ENCODE data around the gene NUTM1. TPM values are rescaled to one million over a fixed set of nuclear protein-coding genes. Genes with fewer than 3 reads are reported as not detected.
"Not testable (repeated sequence)": the region's sequence is repeated elsewhere in the genome, so short reads cannot be mapped to it uniquely, and the experiment has no call there.

NUTM1 gene
- total RNA-seq, 2 experiments from 2014 or later, result not detected

- no peaks in the 10 kb centered on the region for H3K27me3 Mint-ChIP-seq
Observed at GRCh38 chr15:34349769-34350168, 6.7 kb downstream of the NUTM1 start.

GRCh38 chr15:34352996-34353395 lies 9.9 kb downstream of the NUTM1 start:
- not testable (repeated sequence) for H3K36me3 Mint-ChIP-seq, H3K27ac Mint-ChIP-seq

More at GRCh38 chr15:34349769-34350168, 6.7 kb downstream of the NUTM1 start:
- H3K27ac Mint-ChIP-seq, result no peak overlapping the region
- no peak overlapping the region for H3K4me3 Mint-ChIP-seq
- DNase-seq, result no peak
- H3K36me3 Mint-ChIP-seq, result peaks cover 3% of the 10 kb centered on the region
- H3K9me3 Mint-ChIP-seq, result no peaks in the 10 kb centered on the region
- H3K4me1 Mint-ChIP-seq, result no peaks in the 10 kb centered on the region

GRCh38 chr15:34353627-34354026 lies 10.5 kb downstream of the NUTM1 start:
- no peak overlapping the region for H3K27ac Mint-ChIP-seq
- H3K9me3 Mint-ChIP-seq, result no peaks in the 10 kb centered on the region
- H3K4me3 Mint-ChIP-seq, result no peak overlapping the region
- no peak for DNase-seq
- no peaks in the 10 kb centered on the region for H3K4me1 Mint-ChIP-seq
- H3K36me3 Mint-ChIP-seq, result peaks cover 3% of the 10 kb centered on the region
- H3K27me3 Mint-ChIP-seq, result no peaks in the 10 kb centered on the region

More at GRCh38 chr15:34352996-34353395, 9.9 kb downstream of the NUTM1 start:
- H3K9me3 Mint-ChIP-seq, DNase-seq, H3K27me3 Mint-ChIP-seq, H3K4me1 Mint-ChIP-seq, H3K4me3 Mint-ChIP-seq: not testable (repeated sequence)

- H3K4me1 Mint-ChIP-seq, result no peaks in the 10 kb centered on the region
- peaks cover 3% of the 10 kb centered on the region for H3K36me3 Mint-ChIP-seq
- H3K27me3 Mint-ChIP-seq, result no peaks in the 10 kb centered on the region
- no peak overlapping the region for H3K27ac Mint-ChIP-seq
- H3K9me3 Mint-ChIP-seq, result no peaks in the 10 kb centered on the region
- H3K4me3 Mint-ChIP-seq, result no peak overlapping the region
- no peak for DNase-seq
Observed at GRCh38 chr15:34354286-34354685, 11.2 kb downstream of the NUTM1 start.

GRCh38 chr15:34355241-34355640 lies 12.1 kb downstream of the NUTM1 start:
- H3K9me3 Mint-ChIP-seq, result no peaks in the 10 kb centered on the region
- H3K36me3 Mint-ChIP-seq, result peaks cover 3% of the 10 kb centered on the region
- H3K27ac Mint-ChIP-seq, result no peak overlapping the region
- no peak for DNase-seq
- no peak overlapping the region for H3K4me3 Mint-ChIP-seq
- no peaks in the 10 kb centered on the region for H3K27me3 Mint-ChIP-seq
- H3K4me1 Mint-ChIP-seq, result no peaks in the 10 kb centered on the region

- no peaks in the 10 kb centered on the region for H3K9me3 Mint-ChIP-seq
Observed at GRCh38 chr15:34357653-34358052, 14.5 kb downstream of the NUTM1 start.

GRCh38 chr15:34358367-34358766 lies 15.3 kb downstream of the NUTM1 start:
- no peak overlapping the region for H3K27ac Mint-ChIP-seq
- peaks cover 10% of the 10 kb centered on the region for H3K36me3 Mint-ChIP-seq
- H3K4me3 Mint-ChIP-seq, result no peak overlapping the region
- H3K9me3 Mint-ChIP-seq, result no peaks in the 10 kb centered on the region
- H3K4me1 Mint-ChIP-seq, result no peaks in the 10 kb centered on the region
- DNase-seq, result no peak
- no peaks in the 10 kb centered on the region for H3K27me3 Mint-ChIP-seq

More at GRCh38 chr15:34357653-34358052, 14.5 kb downstream of the NUTM1 start:
- H3K27ac Mint-ChIP-seq, result no peak overlapping the region
- H3K4me1 Mint-ChIP-seq, result no peaks in the 10 kb centered on the region
- no peaks in the 10 kb centered on the region for H3K27me3 Mint-ChIP-seq
- no peak for DNase-seq
- peaks cover 5% of the 10 kb centered on the region for H3K36me3 Mint-ChIP-seq
- no peak overlapping the region for H3K4me3 Mint-ChIP-seq

GRCh38 chr15:34358948-34359347 lies 15.8 kb downstream of the NUTM1 start:
- no peaks in the 10 kb centered on the region for H3K9me3 Mint-ChIP-seq
- DNase-seq, result no peak
- H3K27me3 Mint-ChIP-seq, result no peaks in the 10 kb centered on the region
- H3K4me1 Mint-ChIP-seq, result no peaks in the 10 kb centered on the region
- no peak overlapping the region for H3K27ac Mint-ChIP-seq
- H3K36me3 Mint-ChIP-seq, result peaks cover 10% of the 10 kb centered on the region
- no peak overlapping the region for H3K4me3 Mint-ChIP-seq

- Mint-ChIP-seq H3K27me3 (no peaks in the 10 kb centered on the region), H3K4me1 (no peaks in the 10 kb centered on the region), H3K9me3 (no peaks in the 10 kb centered on the region), H3K4me3 (no peak overlapping the region), H3K27ac (no peak overlapping the region), H3K36me3 (peaks cover 10% of the 10 kb centered on the region)
- DNase-seq, result no peak
Observed at GRCh38 chr15:34359416-34359815, 16.3 kb downstream of the NUTM1 start.

- no peak overlapping the region for H3K4me3 Mint-ChIP-seq
- H3K27ac Mint-ChIP-seq, result no peak overlapping the region
- H3K36me3 Mint-ChIP-seq, result peaks cover 13% of the 10 kb centered on the region
- no peaks in the 10 kb centered on the region for H3K9me3 Mint-ChIP-seq
- no peak for DNase-seq
- H3K27me3 Mint-ChIP-seq, result no peaks in the 10 kb centered on the region
- peaks cover 6% of the 10 kb centered on the region for H3K4me1 Mint-ChIP-seq
Observed at GRCh38 chr15:34360298-34360697, 17.2 kb downstream of the NUTM1 start.

GRCh38 chr15:34361278-34361677 lies 18.2 kb downstream of the NUTM1 start:
- peaks cover 12% of the 10 kb centered on the region for H3K4me1 Mint-ChIP-seq
- H3K27me3 Mint-ChIP-seq, result no peaks in the 10 kb centered on the region
- peaks cover 13% of the 10 kb centered on the region for H3K36me3 Mint-ChIP-seq
- no peak for DNase-seq
- H3K27ac Mint-ChIP-seq, result no peak overlapping the region
- no peak overlapping the region for H3K4me3 Mint-ChIP-seq
- H3K9me3 Mint-ChIP-seq, result no peaks in the 10 kb centered on the region

- H3K27ac Mint-ChIP-seq, result no peak overlapping the region
- H3K4me1 Mint-ChIP-seq, result peaks cover 12% of the 10 kb centered on the region
- no peaks in the 10 kb centered on the region for H3K9me3 Mint-ChIP-seq
- H3K36me3 Mint-ChIP-seq, result peaks cover 15% of the 10 kb centered on the region
- no peak overlapping the region for H3K4me3 Mint-ChIP-seq
- H3K27me3 Mint-ChIP-seq, result no peaks in the 10 kb centered on the region
- DNase-seq, result no peak
Observed at GRCh38 chr15:34362047-34362773, 19.1 kb downstream of the NUTM1 start.

- Mint-ChIP-seq H3K4me3 (no peak overlapping the region), H3K4me1 (peaks cover 19% of the 10 kb centered on the region), H3K27me3 (no peaks in the 10 kb centered on the region), H3K27ac (no peak overlapping the region), H3K9me3 (no peaks in the 10 kb centered on the region), H3K36me3 (peaks cover 15% of the 10 kb centered on the region)
- no peak for DNase-seq
Observed at GRCh38 chr15:34364041-34364440, 20.9 kb downstream of the NUTM1 start.

GRCh38 chr15:34365091-34365825 lies 22.1 kb downstream of the NUTM1 start:
- Mint-ChIP-seq H3K27ac (no peak overlapping the region), H3K36me3 (peaks cover 15% of the 10 kb centered on the region)

GRCh38 chr15:34365836-34366235 lies 22.7 kb downstream of the NUTM1 start:
- Mint-ChIP-seq H3K9me3 (no peaks in the 10 kb centered on the region), H3K4me3 (peak overlapping the region; percentile 99), H3K27ac (peak overlapping the region; percentile 16), H3K4me1 (peaks cover 27% of the 10 kb centered on the region), H3K36me3 (peaks cover 15% of the 10 kb centered on the region), H3K27me3 (no peaks in the 10 kb centered on the region)
- no peak for DNase-seq

More at GRCh38 chr15:34365091-34365825, 22.1 kb downstream of the NUTM1 start:
- no peaks in the 10 kb centered on the region for H3K9me3 Mint-ChIP-seq
- H3K4me1 Mint-ChIP-seq, result peaks cover 25% of the 10 kb centered on the region
- DNase-seq, result no peak
- H3K4me3 Mint-ChIP-seq, result peak overlapping the region; percentile 99
- H3K27me3 Mint-ChIP-seq, result no peaks in the 10 kb centered on the region
